GM12878 (cell line): ENCODE measurements around the gene HDAC3. TPM values are rescaled to one million over a fixed set of nuclear protein-coding genes. Genes with fewer than 3 reads are reported as not detected.
A peak's percentile ranks its signal among the peaks of the same experiment; 100 is the strongest.

Experiments
- ATAC-seq: fragments of 200-7000 bp; cut with Tn5 transposase; 3 replicates; pipeline ENCODE4 v1.9.1; 2020; ENCODE audit warnings: mild to moderate bottlenecking, moderate library complexity
- BruUV-seq: library from RNA; stranded (reverse); fragments of 400-500 nt; replicated peaks from 2 replicates; lab custom pipeline; 2021; lab: Mats Ljungman, UMichigan
- CTCF ChIA-PET: fragments of 300-600 bp; sonication (Branson Sonifier 250); formaldehyde crosslinking; extraction: SDS; loops from one replicate; lab custom pipeline; 2021; ENCODE audit warnings: inconsistent platforms; lab: Yijun Ruan, JAX
- POLR2A ChIA-PET: fragments of 350-600 bp; formaldehyde crosslinking; extraction: SDS; loops from one replicate; lab custom pipeline; 2021; ENCODE audit warnings: inconsistent platforms; lab: Charles Lee
- RAD21 ChIA-PET: fragments of 300-600 bp; sonication (Branson Sonifier 250); formaldehyde crosslinking; loops from one replicate; lab custom pipeline; 2023; ENCODE audit warnings: antibody characterized with exemption; ENCODE audit not compliant: unreplicated experiment; lab: Charles Lee
- SMC1A ChIA-PET: fragments of 300-600 bp; sonication (Branson Sonifier 250); formaldehyde crosslinking; loops from one replicate; lab custom pipeline; 2023; ENCODE audit not compliant: unreplicated experiment, uncharacterized antibody; lab: Charles Lee
- DNase-seq: peaks from one replicate; pipeline ENCODE4 v3.0.0-alpha.2; 2011; ENCODE audit warnings: low read depth, low spot score
- FAIRE-seq: peaks from 3 replicates; lab custom pipeline; 2011; peaks lifted over from hg19 to GRCh38; lab: Jason Lieb, UNC
- H2AFZ ChIP-seq: 2 replicates; pipeline ENCODE4 v1.6.0; 2011; ENCODE audit warnings: low read depth, low read length, control low read depth; ENCODE audit not compliant: control insufficient read depth
- H3K27ac ChIP-seq: 2 replicates; pipeline ENCODE4 v1.5.1; 2011; ENCODE audit warnings: control low read depth; ENCODE audit not compliant: control insufficient read depth, insufficient read depth
- H3K27me3 ChIP-seq, 2 experiments: replicated peaks in 1 of 2; 2 replicates each; pipeline versions ENCODE4 v1.6.0 to v1.6.1; 2011; ENCODE audit warnings: low read length in 1 of 2; ENCODE audit not compliant: control insufficient read depth in 2 of 2, insufficient read depth in 2 of 2
- H3K36me3 ChIP-seq, 2 experiments: 2 replicates each; pipeline ENCODE4 v1.5.1; 2011; ENCODE audit warnings: low read length in 1 of 2; ENCODE audit not compliant: control insufficient read depth in 2 of 2, insufficient read depth in 2 of 2
- H3K4me1 ChIP-seq: 2 replicates; pipeline ENCODE4 v1.6.1; 2011; ENCODE audit warnings: mild to moderate bottlenecking, low read length, moderate library complexity, mixed read lengths; ENCODE audit not compliant: control insufficient read depth, insufficient read depth
- H3K4me2 ChIP-seq: 2 replicates; pipeline ENCODE4 v1.6.0; 2011; ENCODE audit warnings: control low read depth; ENCODE audit not compliant: control insufficient read depth, insufficient read depth
- H3K4me3 ChIP-seq: fragments of 200-600 bp; sonication (generic); 2 replicates; pipeline ENCODE4 v1.5.1; 2016
- H3K79me2 ChIP-seq: 2 replicates; pipeline ENCODE4 v1.6.0; 2011; ENCODE audit warnings: low read length; ENCODE audit not compliant: control insufficient read depth, insufficient read depth
- H3K9ac ChIP-seq: 2 replicates; pipeline ENCODE4 v1.8.0; 2011; ENCODE audit warnings: low read length, control low read depth, mixed read lengths; ENCODE audit not compliant: control insufficient read depth, insufficient read depth
- H3K9me3 ChIP-seq: replicated peaks from 3 replicates; pipeline ENCODE4 v1.5.1; 2011; ENCODE audit warnings: mild to moderate bottlenecking, low read length; ENCODE audit not compliant: control insufficient read depth, insufficient read depth
- H4K20me1 ChIP-seq: 2 replicates; pipeline ENCODE4 v1.6.0; 2011; ENCODE audit not compliant: control insufficient read depth, insufficient read depth
- BHLHE40 ChIP-seq, 2 experiments: fragments of 450-650 bp in 1 of 2; IDR thresholded peaks; 2 replicates each; pipeline ENCODE4 v1.6.1; 2011 to 2017; ENCODE audit warnings: low read depth in 2 of 2, borderline replicate concordance in 1 of 2, improper control_type of control experiment in 1 of 2, low read length in 1 of 2, mild to moderate bottlenecking in 1 of 2
- CBFB ChIP-seq: IDR thresholded peaks from 2 replicates; pipeline ENCODE4 v1.6.1; 2016; ENCODE audit warnings: antibody characterized with exemption, low read depth
- CHD1 ChIP-seq: IDR thresholded peaks from 2 replicates; pipeline ENCODE4 v1.6.1; 2012; ENCODE audit warnings: low read depth, low read length, improper control_type of control experiment
- CREB1 ChIP-seq: IDR thresholded peaks from 2 replicates; pipeline ENCODE4 v1.6.1; 2012; ENCODE audit warnings: low read depth, mild to moderate bottlenecking, inconsistent platforms
- EED ChIP-seq: sonication (generic); IDR thresholded peaks from 2 replicates; pipeline ENCODE4 v1.6.1; 2016; ENCODE audit warnings: antibody characterized with exemption, low read depth
- ESRRA ChIP-seq: IDR thresholded peaks from 2 replicates; pipeline ENCODE4 v1.6.1; 2012; ENCODE audit warnings: mild to moderate bottlenecking, low read length, improper control_type of control experiment
- EZH2 ChIP-seq: IDR thresholded peaks from 2 replicates; pipeline ENCODE4 v1.6.1; 2012; ENCODE audit warnings: low read depth, mild to moderate bottlenecking, control low read depth, inconsistent platforms, low read length, borderline replicate concordance; ENCODE audit not compliant: control insufficient read depth
- HDGF ChIP-seq: fragments of 450-650 bp; IDR thresholded peaks from 2 replicates; pipeline ENCODE4 v1.6.1; 2016; ENCODE audit warnings: antibody characterized with exemption
- JUND ChIP-seq: IDR thresholded peaks from 2 replicates; pipeline ENCODE4 v1.6.1; 2012; ENCODE audit warnings: low read depth, mild to moderate bottlenecking, low read length, improper control_type of control experiment, moderate library complexity
- KAT2A ChIP-seq: conservative IDR thresholded peaks from 2 replicates; pipeline ENCODE4 v1.6.1; 2011; ENCODE audit warnings: low read depth, low read length; ENCODE audit not compliant: control insufficient read depth
- LARP7 ChIP-seq: fragments of 450-650 bp; IDR thresholded peaks from 2 replicates; pipeline ENCODE4 v1.6.1; 2017; ENCODE audit warnings: mild to moderate bottlenecking
- MEF2A ChIP-seq: IDR thresholded peaks from 2 replicates; pipeline ENCODE4 v1.6.1; 2011; ENCODE audit warnings: low read depth, mild to moderate bottlenecking, low read length, moderate library complexity; ENCODE audit not compliant: insufficient read depth
- NFXL1 ChIP-seq: fragments of 450-650 bp; IDR thresholded peaks from 2 replicates; pipeline ENCODE4 v1.6.1; 2017; ENCODE audit warnings: antibody characterized with exemption, mild to moderate bottlenecking, borderline replicate concordance
- SREBF2 ChIP-seq: IDR thresholded peaks from 2 replicates; pipeline ENCODE4 v1.6.1; 2012; ENCODE audit warnings: mild to moderate bottlenecking, low read length
- STAT3 ChIP-seq: IDR thresholded peaks from 2 replicates; pipeline ENCODE4 v1.6.1; 2011; ENCODE audit warnings: low read depth, low read length, improper control_type of control experiment
- WGBS: methylation state at CpG from one replicate; pipeline ENCODE4 v1.1.6; 2016; ENCODE audit warnings: low lambda C conversion rate; ENCODE audit not compliant: insufficient replicate concordance, insufficient coverage; ENCODE audit errors: missing lambda C conversion rate; 5-methylcytosine and 5-hydroxymethylcytosine counted together
- in situ Hi-C: fragments of 300-500 bp; cut with MboI; formaldehyde crosslinking; loops from 9 replicates; pipeline ENCODE4 v1.14.3; 2018; ENCODE audit warnings: mixed read lengths
- intact Hi-C: fragments of 100-400 bp; cut with micrococcal nuclease; formaldehyde crosslinking; loops from one replicate; pipeline ENCODE4 v1.14.2; 2022; ENCODE audit not compliant: unreplicated experiment
- polyA plus RNA-seq, 11 experiments: library from polyadenylated mRNA; depleted of rRNA in 4 of 11; unstranded in 6 of 11; stranded (reverse) in 5 of 11; fragments of >200 nt; fragmentation: Nextera tagmentation in 4 of 11; fragmentation: Illumina TruSeq in 1 of 11; extraction: Ambion mirVana in 4 of 11; extraction: Trizol in 1 of 11; gene quantifications; 1 replicate in 1 of 11; 2 replicates in 10 of 11; pipeline versions ENCODE4 v1.2.1 to v1.2.3, GENCODE V29; 2011 to 2016; ENCODE audit warnings: inconsistent platforms in 2 of 11, missing spikeins in 2 of 11, low read depth in 1 of 11
- total RNA-seq, 4 experiments: library from RNA; depleted of rRNA in 3 of 4; stranded (reverse); fragments of >200 nt in 3 of 4; fragmentation: Illumina TruSeq in 1 of 4; extraction: Trizol in 1 of 4; gene quantifications; 2 replicates each; pipeline versions ENCODE4 v1.2.1 to v1.2.3, GENCODE V29; 2013 to 2021
- TF ChIP-seq, protein P1 (sequence below): IDR thresholded peaks from 2 replicates; pipeline ENCODE4 v1.6.1; 2011; ENCODE audit warnings: mild to moderate bottlenecking, low read depth, low read length, moderate library complexity; ENCODE audit not compliant: insufficient replicate concordance
- TF ChIP-seq, protein P2 (sequence below): IDR thresholded peaks from 2 replicates; pipeline ENCODE4 v1.6.1; 2011; ENCODE audit warnings: low read depth, low read length, improper control_type of control experiment, borderline replicate concordance
- TF ChIP-seq, protein P3 (sequence below): fragments of 450-650 bp; IDR thresholded peaks from 2 replicates; pipeline ENCODE4 v1.6.1; 2017; ENCODE audit warnings: mild to moderate bottlenecking, moderate library complexity

Gene HDAC3
- total and polyA plus RNA-seq, 10 of the 15 experiments (the other 5 are each of a cell fraction or from before 2014, with no cell fraction given) = 62.2 to 140 (median 112) TPM

DNA sequence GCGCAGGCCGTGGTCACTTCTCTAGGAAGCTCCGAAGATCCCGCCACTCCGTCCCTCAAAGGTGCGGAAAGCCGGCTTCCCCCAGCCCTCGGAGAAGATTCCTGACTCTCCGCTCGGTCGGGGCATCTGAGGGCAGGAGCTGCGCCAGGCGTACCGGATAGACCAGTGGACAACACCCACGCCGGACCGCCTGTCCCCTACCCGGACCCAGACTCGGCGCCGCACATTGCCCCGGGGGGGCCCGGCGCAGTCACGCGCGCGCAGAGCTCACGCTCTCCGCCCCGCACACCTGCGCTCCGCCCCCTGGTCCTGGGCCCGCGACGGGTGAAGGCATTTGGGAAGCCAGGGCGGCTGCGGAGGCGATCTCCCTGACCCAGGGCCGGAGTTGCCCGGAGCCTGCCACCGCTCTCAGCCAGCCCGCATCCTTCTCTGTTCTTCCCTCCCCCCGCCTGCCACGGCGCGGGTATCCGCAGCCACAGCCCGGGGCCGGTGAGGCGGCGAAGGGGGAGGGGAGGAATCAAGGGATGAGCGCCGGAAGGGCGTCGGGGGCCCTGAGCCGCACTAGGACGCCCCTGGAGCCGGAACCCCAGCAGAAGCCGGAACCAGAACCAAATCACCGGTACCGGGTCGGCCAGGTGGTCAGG, 596 bp upstream of the HDAC3 start:
- ATAC-seq (peak; percentile 50), FAIRE-seq (no peak), DNase-seq (no peak)
- ChIA-PET SMC1A (interaction anchor here (0.9 to 12.9 kb wide), 11 partner anchors 9 to 123 kb away, joined by 3 to 245 read pairs (median 6); partner anchors contain the start of genes DIAPH1 and FCHSD1), RAD21 (interaction anchor here (0.7 to 8.2 kb wide), 16 partner anchors 14 to 332 kb away, joined by 3 to 124 read pairs (median 5); partner anchors contain the start of genes DELE1, DIAPH1, FCHSD1 and RNF14), POLR2A (interaction anchor here (0.5 to 11.5 kb wide), 20 partner anchors 9 to 1889 kb away, joined by 3 to 215 read pairs (median 5); partner anchors contain the start of genes DELE1, DIAPH1, FCHSD1 and RNF14), CTCF (interaction anchor here (0.6 to 11.2 kb wide), 24 partner anchors 10 to 327 kb away, joined by 3 to 137 read pairs (median 5); partner anchors contain the start of genes DELE1, DIAPH1 and FCHSD1)
- peak overlapping the region; percentile 98 for H3K4me2 ChIP-seq
- H2AFZ ChIP-seq = peak overlapping the region; percentile 95
- peak overlapping the region; percentile 81 for H3K9ac ChIP-seq
- no peaks in the 10 kb centered on the region for H3K9me3 ChIP-seq
- peak overlapping the region; percentile 85 for H3K4me3 ChIP-seq
- in situ Hi-C loops = no loop called here
- intact Hi-C loops = loop anchor here (5.0 kb wide), 1 partner anchor 125 kb away; no protein-coding TSS in a partner anchor
- peaks cover 53% of the 10 kb centered on the region for H3K79me2 ChIP-seq
- BruUV-seq = no TSS peak
- H3K27ac ChIP-seq = peak overlapping the region; percentile 86
- peaks cover 41% of the 10 kb centered on the region for H3K4me1 ChIP-seq
- WGBS = 2% methylated on average over 58 of the region's 63 CpGs
- peaks cover 3 to 4% of the 10 kb centered on the region in 2 experiments; a peak in 3 of 4 replicates for H3K36me3 ChIP-seq
- no peaks in the 10 kb centered on the region for H3K27me3 ChIP-seq
- no peaks in the 10 kb centered on the region for H4K20me1 ChIP-seq
- TF ChIP-seq KAT2A (no peak), CHD1 (no peak), CBFB (no peak), MEF2A (no peak), HDGF (no peak), LARP7 (0 out of 2 replicates have a peak, but pooled peaks have one; percentile 31), STAT3 (no peak), JUND (no peak), EZH2 (no peak), BHLHE40 (IDR thresholded peaks at IDR 0.05; ENCODE audit: borderline replicate concordance in 1 of 2, low read depth in 2 of 2, low read length in 1 of 2) (peak in 1 of 2 experiments; percentile 65; a peak in 2 of 4 replicates), CREB1 (peak; percentile 3; the same call in 1 of the 2 replicates), ESRRA (no peak), EED (0 out of 2 replicates have a peak, but pooled peaks have one; percentile 25), NFXL1 (no peak), SREBF2 (no peak)
- TF ChIP-seq, protein P1, sequence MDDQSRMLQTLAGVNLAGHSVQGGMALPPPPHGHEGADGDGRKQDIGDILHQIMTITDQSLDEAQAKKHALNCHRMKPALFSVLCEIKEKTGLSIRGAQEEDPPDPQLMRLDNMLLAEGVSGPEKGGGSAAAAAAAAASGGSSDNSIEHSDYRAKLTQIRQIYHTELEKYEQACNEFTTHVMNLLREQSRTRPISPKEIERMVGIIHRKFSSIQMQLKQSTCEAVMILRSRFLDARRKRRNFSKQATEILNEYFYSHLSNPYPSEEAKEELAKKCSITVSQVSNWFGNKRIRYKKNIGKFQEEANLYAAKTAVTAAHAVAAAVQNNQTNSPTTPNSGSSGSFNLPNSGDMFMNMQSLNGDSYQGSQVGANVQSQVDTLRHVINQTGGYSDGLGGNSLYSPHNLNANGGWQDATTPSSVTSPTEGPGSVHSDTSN = no peak
- TF ChIP-seq, protein P2, sequence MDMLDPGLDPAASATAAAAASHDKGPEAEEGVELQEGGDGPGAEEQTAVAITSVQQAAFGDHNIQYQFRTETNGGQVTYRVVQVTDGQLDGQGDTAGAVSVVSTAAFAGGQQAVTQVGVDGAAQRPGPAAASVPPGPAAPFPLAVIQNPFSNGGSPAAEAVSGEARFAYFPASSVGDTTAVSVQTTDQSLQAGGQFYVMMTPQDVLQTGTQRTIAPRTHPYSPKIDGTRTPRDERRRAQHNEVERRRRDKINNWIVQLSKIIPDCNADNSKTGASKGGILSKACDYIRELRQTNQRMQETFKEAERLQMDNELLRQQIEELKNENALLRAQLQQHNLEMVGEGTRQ = no peak
- TF ChIP-seq, protein P3, sequence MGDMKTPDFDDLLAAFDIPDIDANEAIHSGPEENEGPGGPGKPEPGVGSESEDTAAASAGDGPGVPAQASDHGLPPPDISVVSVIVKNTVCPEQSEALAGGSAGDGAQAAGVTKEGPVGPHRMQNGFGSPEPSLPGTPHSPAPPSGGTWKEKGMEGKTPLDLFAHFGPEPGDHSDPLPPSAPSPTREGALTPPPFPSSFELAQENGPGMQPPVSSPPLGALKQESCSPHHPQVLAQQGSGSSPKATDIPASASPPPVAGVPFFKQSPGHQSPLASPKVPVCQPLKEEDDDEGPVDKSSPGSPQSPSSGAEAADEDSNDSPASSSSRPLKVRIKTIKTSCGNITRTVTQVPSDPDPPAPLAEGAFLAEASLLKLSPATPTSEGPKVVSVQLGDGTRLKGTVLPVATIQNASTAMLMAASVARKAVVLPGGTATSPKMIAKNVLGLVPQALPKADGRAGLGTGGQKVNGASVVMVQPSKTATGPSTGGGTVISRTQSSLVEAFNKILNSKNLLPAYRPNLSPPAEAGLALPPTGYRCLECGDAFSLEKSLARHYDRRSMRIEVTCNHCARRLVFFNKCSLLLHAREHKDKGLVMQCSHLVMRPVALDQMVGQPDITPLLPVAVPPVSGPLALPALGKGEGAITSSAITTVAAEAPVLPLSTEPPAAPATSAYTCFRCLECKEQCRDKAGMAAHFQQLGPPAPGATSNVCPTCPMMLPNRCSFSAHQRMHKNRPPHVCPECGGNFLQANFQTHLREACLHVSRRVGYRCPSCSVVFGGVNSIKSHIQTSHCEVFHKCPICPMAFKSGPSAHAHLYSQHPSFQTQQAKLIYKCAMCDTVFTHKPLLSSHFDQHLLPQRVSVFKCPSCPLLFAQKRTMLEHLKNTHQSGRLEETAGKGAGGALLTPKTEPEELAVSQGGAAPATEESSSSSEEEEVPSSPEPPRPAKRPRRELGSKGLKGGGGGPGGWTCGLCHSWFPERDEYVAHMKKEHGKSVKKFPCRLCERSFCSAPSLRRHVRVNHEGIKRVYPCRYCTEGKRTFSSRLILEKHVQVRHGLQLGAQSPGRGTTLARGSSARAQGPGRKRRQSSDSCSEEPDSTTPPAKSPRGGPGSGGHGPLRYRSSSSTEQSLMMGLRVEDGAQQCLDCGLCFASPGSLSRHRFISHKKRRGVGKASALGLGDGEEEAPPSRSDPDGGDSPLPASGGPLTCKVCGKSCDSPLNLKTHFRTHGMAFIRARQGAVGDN = no peak
